HG03439 (cell line): Measurements from ENCODE around the gene PTPRM.

Experiments
- ATAC-seq: cut with Tn5 transposase; IDR thresholded peaks from one replicate; pipeline ENCODE4 v1.9.1; 2021; ENCODE audit warnings: mild to moderate bottlenecking, moderate library complexity; ENCODE audit not compliant: unreplicated experiment

PTPRM gene

GRCh38 chr18:8133888-8134287 lies 566.8 kb downstream of the PTPRM start:
- no peak for ATAC-seq

- ATAC-seq = no peak
Measured at GRCh38 chr18:8139127-8139527, 572.0 kb downstream of the PTPRM start.

GRCh38 chr18:8139891-8140406 lies 572.8 kb downstream of the PTPRM start:
- no peak for ATAC-seq

- ATAC-seq = no peak
Measured at GRCh38 chr18:8140841-8141501, 573.9 kb downstream of the PTPRM start.

- no peak for ATAC-seq
Measured at GRCh38 chr18:8142131-8142711, 575.1 kb downstream of the PTPRM start.

- no peak for ATAC-seq
Measured at GRCh38 chr18:8142932-8143331, 575.8 kb downstream of the PTPRM start.

GRCh38 chr18:8151181-8151580 lies 584.1 kb downstream of the PTPRM start:
- ATAC-seq = no peak

- ATAC-seq = no peak
Measured at GRCh38 chr18:8153887-8154583, 586.9 kb downstream of the PTPRM start.

- no peak for ATAC-seq
Measured at GRCh38 chr18:8162802-8163201, 595.7 kb downstream of the PTPRM start.

- ATAC-seq = no peak
Measured at GRCh38 chr18:8163286-8163959, 596.3 kb downstream of the PTPRM start.

GRCh38 chr18:8165095-8165494 lies 598.0 kb downstream of the PTPRM start:
- ATAC-seq = no peak

- no peak for ATAC-seq
Measured at GRCh38 chr18:8167026-8167425, 599.9 kb downstream of the PTPRM start.

- no peak for ATAC-seq
Measured at GRCh38 chr18:8167673-8168072, 600.6 kb downstream of the PTPRM start.

GRCh38 chr18:8169722-8170121 lies 602.6 kb downstream of the PTPRM start:
- no peak for ATAC-seq

- ATAC-seq = no peak
Measured at GRCh38 chr18:8174771-8175170, 607.7 kb downstream of the PTPRM start.

- ATAC-seq = no peak
Measured at GRCh38 chr18:8175501-8176061, 608.5 kb downstream of the PTPRM start.

- no peak for ATAC-seq
Measured at GRCh38 chr18:8176109-8176508, 609.0 kb downstream of the PTPRM start.

GRCh38 chr18:8176554-8176953 lies 609.4 kb downstream of the PTPRM start:
- no peak for ATAC-seq

GRCh38 chr18:8177330-8178016 lies 610.4 kb downstream of the PTPRM start:
- ATAC-seq = no peak

- no peak for ATAC-seq
Measured at GRCh38 chr18:8186413-8186812, 619.3 kb downstream of the PTPRM start.

GRCh38 chr18:8188184-8188583 lies 621.1 kb downstream of the PTPRM start:
- ATAC-seq = no peak
